ENCODE results near the gene C16orf96. TPM values are rescaled to one million over a fixed set of nuclear protein-coding genes. Genes with fewer than 3 reads are reported as not detected.

The C16orf96 gene
- total and polyA plus RNA-seq, 4 donors: 0.06 to 0.25 (median 0.08) TPM

DNA sequence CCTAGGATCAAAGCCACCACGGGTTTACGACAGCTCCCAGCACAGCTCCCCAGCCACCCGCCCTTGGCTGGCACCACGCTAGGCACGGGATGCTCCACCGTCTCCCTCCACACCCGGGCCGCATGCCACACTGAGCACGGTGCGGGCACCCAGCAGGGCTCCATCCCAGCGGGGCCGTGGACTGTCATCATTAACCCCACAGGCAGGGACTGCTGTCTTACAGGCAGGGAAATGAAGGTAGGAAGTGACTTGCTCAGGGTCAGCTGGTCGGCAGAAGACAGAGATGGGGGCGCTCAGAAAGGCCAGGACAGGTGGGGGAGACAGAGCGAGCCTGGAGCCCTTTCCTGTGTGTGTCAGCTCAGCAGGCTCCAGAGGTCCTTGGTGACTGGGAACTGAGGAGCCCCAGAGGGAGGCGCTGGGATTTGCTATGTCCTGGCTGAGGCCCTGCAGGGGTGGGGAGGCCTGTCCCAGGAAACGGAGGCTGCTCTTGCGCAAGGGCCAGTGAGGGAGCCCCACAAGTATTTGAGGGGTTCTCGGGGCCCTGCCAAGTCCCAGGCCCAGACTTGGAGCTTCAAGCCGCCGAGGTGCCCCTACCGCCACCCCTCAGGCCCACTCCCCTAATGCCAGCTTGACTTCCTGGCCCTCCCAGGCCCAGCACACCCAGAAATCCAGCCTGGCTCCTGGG is 55.3 kb downstream of the C16orf96 start (continued):
- no peak for TF ChIP-seq FOXA2 (IDR thresholded peaks at IDR 0.05)
- TF ChIP-seq, protein P1, sequence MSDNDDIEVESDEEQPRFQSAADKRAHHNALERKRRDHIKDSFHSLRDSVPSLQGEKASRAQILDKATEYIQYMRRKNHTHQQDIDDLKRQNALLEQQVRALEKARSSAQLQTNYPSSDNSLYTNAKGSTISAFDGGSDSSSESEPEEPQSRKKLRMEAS (IDR thresholded peaks at IDR 0.05): no peak
- no peak for TF ChIP-seq HNF4G (IDR thresholded peaks at IDR 0.05)
- TF ChIP-seq HNF4A (conservative IDR thresholded peaks at IDR 0.05): no peak

DNA sequence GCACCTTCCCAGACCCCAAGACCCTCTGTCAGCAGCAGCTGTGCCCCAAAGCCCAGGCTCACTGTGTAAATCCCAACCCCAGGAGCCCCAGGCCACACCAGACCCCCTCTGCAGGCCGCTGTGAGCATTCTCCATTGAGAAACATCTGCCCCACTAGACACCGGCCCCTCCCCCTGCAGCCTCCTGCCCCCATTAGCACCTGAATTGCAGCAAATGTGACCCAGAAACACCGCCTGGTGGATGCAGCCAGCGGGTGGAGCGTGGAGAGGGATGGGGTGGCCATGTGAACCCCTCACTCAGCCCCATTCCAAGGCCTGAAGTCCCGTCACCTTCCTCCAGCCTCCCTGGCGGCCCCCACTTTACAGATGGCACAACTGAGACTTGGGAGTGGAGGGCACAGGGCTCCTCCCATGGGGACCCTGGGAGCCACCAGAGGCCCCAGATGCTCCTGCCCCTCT is 56.4 kb downstream of the C16orf96 start:
- TF ChIP-seq HNF4A (conservative IDR thresholded peaks at IDR 0.05): no peak
- no peak for TF ChIP-seq FOXA1 (IDR thresholded peaks at IDR 0.05)
- no peak for TF ChIP-seq HNF4G (IDR thresholded peaks at IDR 0.05)
- no peak for TF ChIP-seq EGR1 (IDR thresholded peaks at IDR 0.05; ENCODE audit: low read depth in 2 of 2)
- TF ChIP-seq RXRA (IDR thresholded peaks at IDR 0.05): no peak
- no peak for TF ChIP-seq FOXA2 (IDR thresholded peaks at IDR 0.05)
- TF ChIP-seq, protein P2, sequence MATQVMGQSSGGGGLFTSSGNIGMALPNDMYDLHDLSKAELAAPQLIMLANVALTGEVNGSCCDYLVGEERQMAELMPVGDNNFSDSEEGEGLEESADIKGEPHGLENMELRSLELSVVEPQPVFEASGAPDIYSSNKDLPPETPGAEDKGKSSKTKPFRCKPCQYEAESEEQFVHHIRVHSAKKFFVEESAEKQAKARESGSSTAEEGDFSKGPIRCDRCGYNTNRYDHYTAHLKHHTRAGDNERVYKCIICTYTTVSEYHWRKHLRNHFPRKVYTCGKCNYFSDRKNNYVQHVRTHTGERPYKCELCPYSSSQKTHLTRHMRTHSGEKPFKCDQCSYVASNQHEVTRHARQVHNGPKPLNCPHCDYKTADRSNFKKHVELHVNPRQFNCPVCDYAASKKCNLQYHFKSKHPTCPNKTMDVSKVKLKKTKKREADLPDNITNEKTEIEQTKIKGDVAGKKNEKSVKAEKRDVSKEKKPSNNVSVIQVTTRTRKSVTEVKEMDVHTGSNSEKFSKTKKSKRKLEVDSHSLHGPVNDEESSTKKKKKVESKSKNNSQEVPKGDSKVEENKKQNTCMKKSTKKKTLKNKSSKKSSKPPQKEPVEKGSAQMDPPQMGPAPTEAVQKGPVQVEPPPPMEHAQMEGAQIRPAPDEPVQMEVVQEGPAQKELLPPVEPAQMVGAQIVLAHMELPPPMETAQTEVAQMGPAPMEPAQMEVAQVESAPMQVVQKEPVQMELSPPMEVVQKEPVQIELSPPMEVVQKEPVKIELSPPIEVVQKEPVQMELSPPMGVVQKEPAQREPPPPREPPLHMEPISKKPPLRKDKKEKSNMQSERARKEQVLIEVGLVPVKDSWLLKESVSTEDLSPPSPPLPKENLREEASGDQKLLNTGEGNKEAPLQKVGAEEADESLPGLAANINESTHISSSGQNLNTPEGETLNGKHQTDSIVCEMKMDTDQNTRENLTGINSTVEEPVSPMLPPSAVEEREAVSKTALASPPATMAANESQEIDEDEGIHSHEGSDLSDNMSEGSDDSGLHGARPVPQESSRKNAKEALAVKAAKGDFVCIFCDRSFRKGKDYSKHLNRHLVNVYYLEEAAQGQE (IDR thresholded peaks at IDR 0.05): no peak
- TF ChIP-seq YY1 (IDR thresholded peaks at IDR 0.05): no peak
- no peak for TF ChIP-seq JUND (IDR thresholded peaks at IDR 0.05)
- TF ChIP-seq TAF1 (conservative IDR thresholded peaks at IDR 0.05): no peak
- TF ChIP-seq, protein P3, sequence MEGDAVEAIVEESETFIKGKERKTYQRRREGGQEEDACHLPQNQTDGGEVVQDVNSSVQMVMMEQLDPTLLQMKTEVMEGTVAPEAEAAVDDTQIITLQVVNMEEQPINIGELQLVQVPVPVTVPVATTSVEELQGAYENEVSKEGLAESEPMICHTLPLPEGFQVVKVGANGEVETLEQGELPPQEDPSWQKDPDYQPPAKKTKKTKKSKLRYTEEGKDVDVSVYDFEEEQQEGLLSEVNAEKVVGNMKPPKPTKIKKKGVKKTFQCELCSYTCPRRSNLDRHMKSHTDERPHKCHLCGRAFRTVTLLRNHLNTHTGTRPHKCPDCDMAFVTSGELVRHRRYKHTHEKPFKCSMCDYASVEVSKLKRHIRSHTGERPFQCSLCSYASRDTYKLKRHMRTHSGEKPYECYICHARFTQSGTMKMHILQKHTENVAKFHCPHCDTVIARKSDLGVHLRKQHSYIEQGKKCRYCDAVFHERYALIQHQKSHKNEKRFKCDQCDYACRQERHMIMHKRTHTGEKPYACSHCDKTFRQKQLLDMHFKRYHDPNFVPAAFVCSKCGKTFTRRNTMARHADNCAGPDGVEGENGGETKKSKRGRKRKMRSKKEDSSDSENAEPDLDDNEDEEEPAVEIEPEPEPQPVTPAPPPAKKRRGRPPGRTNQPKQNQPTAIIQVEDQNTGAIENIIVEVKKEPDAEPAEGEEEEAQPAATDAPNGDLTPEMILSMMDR (IDR thresholded peaks at IDR 0.05; ENCODE audit: low read depth, low read length, missing input control): no peak
- TF ChIP-seq, protein P1 (IDR thresholded peaks at IDR 0.05): no peak
- TF ChIP-seq, protein P4, sequence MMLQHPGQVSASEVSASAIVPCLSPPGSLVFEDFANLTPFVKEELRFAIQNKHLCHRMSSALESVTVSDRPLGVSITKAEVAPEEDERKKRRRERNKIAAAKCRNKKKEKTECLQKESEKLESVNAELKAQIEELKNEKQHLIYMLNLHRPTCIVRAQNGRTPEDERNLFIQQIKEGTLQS (IDR thresholded peaks at IDR 0.05): no peak
- TF ChIP-seq, protein P5, sequence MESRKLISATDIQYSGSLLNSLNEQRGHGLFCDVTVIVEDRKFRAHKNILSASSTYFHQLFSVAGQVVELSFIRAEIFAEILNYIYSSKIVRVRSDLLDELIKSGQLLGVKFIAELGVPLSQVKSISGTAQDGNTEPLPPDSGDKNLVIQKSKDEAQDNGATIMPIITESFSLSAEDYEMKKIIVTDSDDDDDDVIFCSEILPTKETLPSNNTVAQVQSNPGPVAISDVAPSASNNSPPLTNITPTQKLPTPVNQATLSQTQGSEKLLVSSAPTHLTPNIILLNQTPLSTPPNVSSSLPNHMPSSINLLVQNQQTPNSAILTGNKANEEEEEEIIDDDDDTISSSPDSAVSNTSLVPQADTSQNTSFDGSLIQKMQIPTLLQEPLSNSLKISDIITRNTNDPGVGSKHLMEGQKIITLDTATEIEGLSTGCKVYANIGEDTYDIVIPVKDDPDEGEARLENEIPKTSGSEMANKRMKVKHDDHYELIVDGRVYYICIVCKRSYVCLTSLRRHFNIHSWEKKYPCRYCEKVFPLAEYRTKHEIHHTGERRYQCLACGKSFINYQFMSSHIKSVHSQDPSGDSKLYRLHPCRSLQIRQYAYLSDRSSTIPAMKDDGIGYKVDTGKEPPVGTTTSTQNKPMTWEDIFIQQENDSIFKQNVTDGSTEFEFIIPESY (IDR thresholded peaks at IDR 0.05): no peak
- H3K4me3 ChIP-seq (ENCODE audit: low read depth in 1 of 3, low read length in 3 of 3): no peak overlapping the region

More for the DNA sequence above, 56.4 kb downstream of the C16orf96 start:
- 95% methylated on average over 7 of the region's 7 CpGs for WGBS
- Histone ChIP-seq H3K4me1 (ENCODE audit: control insufficient read depth in 4 of 4, insufficient read depth in 4 of 4, low read length in 3 of 4) (peaks cover 7 to 52% (median 30%) of the 10 kb centered on the region in 4 donors), H3K27ac (ENCODE audit: low read depth in 1 of 2, low read length in 2 of 2) (no peak overlapping the region), H3K9ac (ENCODE audit: low read depth in 1 of 2, low read length in 2 of 2) (peak overlapping the region in 1 of 2 donors; percentile 19), H3K9me3 (ENCODE audit: control insufficient read depth in 4 of 4, low read length in 3 of 4) (no peaks in the 10 kb centered on the region), H3K27me3 (ENCODE audit: control insufficient read depth in 4 of 4, insufficient read depth in 4 of 4, low read length in 3 of 4) (no peaks in the 10 kb centered on the region), H3K36me3 (ENCODE audit: control insufficient read depth in 4 of 4, insufficient read depth in 3 of 4, low read depth in 1 of 4, low read length in 3 of 4) (peaks cover 0 to 11% (median 8%) of the 10 kb centered on the region in 4 donors)
- DNase-seq (ENCODE audit: low spot score): no peak

All from liver (tissue), 9 donors.